ENCODE measurements around the gene C2orf49. TPM values are rescaled to one million over a fixed set of nuclear protein-coding genes. Genes with fewer than 3 reads are reported as not detected.

C2orf49 gene
- total and polyA plus RNA-seq, 10 of the 15 experiments (the other 5 are each of a cell fraction or from before 2014, with no cell fraction given), result 7.2 to 24.2 (median 15.5) TPM

DNA sequence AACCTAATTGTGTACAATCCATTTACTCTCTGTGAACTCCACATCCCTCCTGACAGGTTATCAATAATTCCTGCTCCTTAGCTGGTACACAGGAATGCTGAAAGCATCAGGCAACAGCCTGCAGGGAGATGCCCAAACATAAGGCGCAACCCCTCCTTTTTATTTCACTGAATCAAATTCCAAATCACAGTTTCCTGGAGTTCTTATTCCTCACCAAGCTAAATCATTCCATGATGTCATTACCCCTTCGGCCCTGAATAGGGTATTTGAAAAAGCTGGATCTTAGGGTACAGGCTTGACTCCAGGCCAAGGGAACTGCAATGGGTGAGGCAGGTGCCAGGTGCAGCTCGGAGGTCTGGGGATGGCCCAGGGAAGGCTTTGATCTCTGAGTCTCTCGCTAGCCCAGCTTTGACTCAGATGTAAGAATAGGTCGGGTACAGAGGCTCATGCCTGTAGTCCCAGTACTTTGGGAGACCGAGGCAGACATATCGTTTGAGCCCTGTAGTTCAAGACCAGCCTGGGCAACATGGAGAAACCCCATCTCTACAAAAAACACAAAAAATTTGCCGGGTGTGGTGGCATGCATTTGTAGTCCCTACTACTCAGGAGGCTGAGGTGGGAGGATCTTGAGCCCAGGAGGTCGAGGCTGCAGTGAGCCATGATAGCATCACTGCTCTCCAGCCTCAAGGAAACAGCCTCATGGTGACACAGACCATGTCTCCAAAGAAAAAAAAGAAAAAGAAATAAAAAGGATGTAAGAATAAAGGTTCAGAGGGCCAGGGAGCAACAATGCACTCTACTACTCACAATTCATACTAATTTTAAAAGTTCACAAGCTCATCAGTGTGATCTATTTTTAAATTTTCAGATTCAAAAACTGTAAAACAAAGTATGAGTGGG lies 54.7 kb downstream of the C2orf49 start:
- POLR2A ChIA-PET, result interaction anchor here (0.6 kb wide), 1 partner anchor 81 kb away, joined by 5 read pairs; no protein-coding TSS in a partner anchor
- TF ChIP-seq, protein P1, sequence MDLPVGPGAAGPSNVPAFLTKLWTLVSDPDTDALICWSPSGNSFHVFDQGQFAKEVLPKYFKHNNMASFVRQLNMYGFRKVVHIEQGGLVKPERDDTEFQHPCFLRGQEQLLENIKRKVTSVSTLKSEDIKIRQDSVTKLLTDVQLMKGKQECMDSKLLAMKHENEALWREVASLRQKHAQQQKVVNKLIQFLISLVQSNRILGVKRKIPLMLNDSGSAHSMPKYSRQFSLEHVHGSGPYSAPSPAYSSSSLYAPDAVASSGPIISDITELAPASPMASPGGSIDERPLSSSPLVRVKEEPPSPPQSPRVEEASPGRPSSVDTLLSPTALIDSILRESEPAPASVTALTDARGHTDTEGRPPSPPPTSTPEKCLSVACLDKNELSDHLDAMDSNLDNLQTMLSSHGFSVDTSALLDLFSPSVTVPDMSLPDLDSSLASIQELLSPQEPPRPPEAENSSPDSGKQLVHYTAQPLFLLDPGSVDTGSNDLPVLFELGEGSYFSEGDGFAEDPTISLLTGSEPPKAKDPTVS (IDR thresholded peaks at IDR 0.05; ENCODE audit: low read depth, low read length), result no peak
- TF ChIP-seq EZH2 (IDR thresholded peaks at IDR 0.05; ENCODE audit: borderline replicate concordance, control insufficient read depth, low read depth, low read length), result no peak
- TF ChIP-seq SMC3 (IDR thresholded peaks at IDR 0.05; ENCODE audit: borderline replicate concordance, low read length), result no peak
- TF ChIP-seq, protein P2, sequence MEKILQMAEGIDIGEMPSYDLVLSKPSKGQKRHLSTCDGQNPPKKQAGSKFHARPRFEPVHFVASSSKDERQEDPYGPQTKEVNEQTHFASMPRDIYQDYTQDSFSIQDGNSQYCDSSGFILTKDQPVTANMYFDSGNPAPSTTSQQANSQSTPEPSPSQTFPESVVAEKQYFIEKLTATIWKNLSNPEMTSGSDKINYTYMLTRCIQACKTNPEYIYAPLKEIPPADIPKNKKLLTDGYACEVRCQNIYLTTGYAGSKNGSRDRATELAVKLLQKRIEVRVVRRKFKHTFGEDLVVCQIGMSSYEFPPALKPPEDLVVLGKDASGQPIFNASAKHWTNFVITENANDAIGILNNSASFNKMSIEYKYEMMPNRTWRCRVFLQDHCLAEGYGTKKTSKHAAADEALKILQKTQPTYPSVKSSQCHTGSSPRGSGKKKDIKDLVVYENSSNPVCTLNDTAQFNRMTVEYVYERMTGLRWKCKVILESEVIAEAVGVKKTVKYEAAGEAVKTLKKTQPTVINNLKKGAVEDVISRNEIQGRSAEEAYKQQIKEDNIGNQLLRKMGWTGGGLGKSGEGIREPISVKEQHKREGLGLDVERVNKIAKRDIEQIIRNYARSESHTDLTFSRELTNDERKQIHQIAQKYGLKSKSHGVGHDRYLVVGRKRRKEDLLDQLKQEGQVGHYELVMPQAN (conservative IDR thresholded peaks at IDR 0.05), result no peak
- TF ChIP-seq, protein P3, sequence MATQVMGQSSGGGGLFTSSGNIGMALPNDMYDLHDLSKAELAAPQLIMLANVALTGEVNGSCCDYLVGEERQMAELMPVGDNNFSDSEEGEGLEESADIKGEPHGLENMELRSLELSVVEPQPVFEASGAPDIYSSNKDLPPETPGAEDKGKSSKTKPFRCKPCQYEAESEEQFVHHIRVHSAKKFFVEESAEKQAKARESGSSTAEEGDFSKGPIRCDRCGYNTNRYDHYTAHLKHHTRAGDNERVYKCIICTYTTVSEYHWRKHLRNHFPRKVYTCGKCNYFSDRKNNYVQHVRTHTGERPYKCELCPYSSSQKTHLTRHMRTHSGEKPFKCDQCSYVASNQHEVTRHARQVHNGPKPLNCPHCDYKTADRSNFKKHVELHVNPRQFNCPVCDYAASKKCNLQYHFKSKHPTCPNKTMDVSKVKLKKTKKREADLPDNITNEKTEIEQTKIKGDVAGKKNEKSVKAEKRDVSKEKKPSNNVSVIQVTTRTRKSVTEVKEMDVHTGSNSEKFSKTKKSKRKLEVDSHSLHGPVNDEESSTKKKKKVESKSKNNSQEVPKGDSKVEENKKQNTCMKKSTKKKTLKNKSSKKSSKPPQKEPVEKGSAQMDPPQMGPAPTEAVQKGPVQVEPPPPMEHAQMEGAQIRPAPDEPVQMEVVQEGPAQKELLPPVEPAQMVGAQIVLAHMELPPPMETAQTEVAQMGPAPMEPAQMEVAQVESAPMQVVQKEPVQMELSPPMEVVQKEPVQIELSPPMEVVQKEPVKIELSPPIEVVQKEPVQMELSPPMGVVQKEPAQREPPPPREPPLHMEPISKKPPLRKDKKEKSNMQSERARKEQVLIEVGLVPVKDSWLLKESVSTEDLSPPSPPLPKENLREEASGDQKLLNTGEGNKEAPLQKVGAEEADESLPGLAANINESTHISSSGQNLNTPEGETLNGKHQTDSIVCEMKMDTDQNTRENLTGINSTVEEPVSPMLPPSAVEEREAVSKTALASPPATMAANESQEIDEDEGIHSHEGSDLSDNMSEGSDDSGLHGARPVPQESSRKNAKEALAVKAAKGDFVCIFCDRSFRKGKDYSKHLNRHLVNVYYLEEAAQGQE (IDR thresholded peaks at IDR 0.05; ENCODE audit: low read depth, low read length), result no peak
- TF ChIP-seq IRF4 (IDR thresholded peaks at IDR 0.05; ENCODE audit: low read depth, low read length), result no peak
- no peak for TF ChIP-seq TCF3 (IDR thresholded peaks at IDR 0.05; ENCODE audit: borderline replicate concordance, insufficient read depth, low read depth, low read length)
- no peak for TF ChIP-seq MYB (IDR thresholded peaks at IDR 0.05; ENCODE audit: borderline replicate concordance, low read depth, low read length)
- TF ChIP-seq SREBF2 (IDR thresholded peaks at IDR 0.05; ENCODE audit: low read length), result no peak
- TF ChIP-seq ESRRA (IDR thresholded peaks at IDR 0.05; ENCODE audit: low read length), result no peak
- TF ChIP-seq, protein P4, sequence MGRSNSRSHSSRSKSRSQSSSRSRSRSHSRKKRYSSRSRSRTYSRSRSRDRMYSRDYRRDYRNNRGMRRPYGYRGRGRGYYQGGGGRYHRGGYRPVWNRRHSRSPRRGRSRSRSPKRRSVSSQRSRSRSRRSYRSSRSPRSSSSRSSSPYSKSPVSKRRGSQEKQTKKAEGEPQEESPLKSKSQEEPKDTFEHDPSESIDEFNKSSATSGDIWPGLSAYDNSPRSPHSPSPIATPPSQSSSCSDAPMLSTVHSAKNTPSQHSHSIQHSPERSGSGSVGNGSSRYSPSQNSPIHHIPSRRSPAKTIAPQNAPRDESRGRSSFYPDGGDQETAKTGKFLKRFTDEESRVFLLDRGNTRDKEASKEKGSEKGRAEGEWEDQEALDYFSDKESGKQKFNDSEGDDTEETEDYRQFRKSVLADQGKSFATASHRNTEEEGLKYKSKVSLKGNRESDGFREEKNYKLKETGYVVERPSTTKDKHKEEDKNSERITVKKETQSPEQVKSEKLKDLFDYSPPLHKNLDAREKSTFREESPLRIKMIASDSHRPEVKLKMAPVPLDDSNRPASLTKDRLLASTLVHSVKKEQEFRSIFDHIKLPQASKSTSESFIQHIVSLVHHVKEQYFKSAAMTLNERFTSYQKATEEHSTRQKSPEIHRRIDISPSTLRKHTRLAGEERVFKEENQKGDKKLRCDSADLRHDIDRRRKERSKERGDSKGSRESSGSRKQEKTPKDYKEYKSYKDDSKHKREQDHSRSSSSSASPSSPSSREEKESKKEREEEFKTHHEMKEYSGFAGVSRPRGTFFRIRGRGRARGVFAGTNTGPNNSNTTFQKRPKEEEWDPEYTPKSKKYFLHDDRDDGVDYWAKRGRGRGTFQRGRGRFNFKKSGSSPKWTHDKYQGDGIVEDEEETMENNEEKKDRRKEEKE (IDR thresholded peaks at IDR 0.05), result no peak
- no peak for TF ChIP-seq NFYA (IDR thresholded peaks at IDR 0.05; ENCODE audit: borderline replicate concordance, low read depth, low read length)

More for the DNA sequence above, 54.7 kb downstream of the C2orf49 start:
- peaks cover 0 to 6% of the 10 kb centered on the region in 2 experiments; a peak in 2 of 4 replicates for H3K27me3 ChIP-seq (replicated peaks in 1 of 2; ENCODE audit: control insufficient read depth in 2 of 2, insufficient read depth in 2 of 2, low read length in 1 of 2)
- H2AFZ ChIP-seq (ENCODE audit: control insufficient read depth, low read depth, low read length), result no peak overlapping the region
- no peak overlapping the region for H3K27ac ChIP-seq (ENCODE audit: control insufficient read depth, insufficient read depth)
- no peaks in the 10 kb centered on the region for H3K9me3 ChIP-seq (replicated peaks; ENCODE audit: control insufficient read depth, insufficient read depth, low read length)
- H3K36me3 ChIP-seq (ENCODE audit: control insufficient read depth in 2 of 2, insufficient read depth in 2 of 2, low read length in 1 of 2), result no peaks in the 10 kb centered on the region
- CTCF ChIA-PET, result interaction anchor here (0.6 kb wide), 1 partner anchor 1345 kb away, joined by 3 read pairs; no protein-coding TSS in a partner anchor
- DNase-seq (ENCODE audit: low read depth, low spot score), result no peak
- no peaks in the 10 kb centered on the region for H3K79me2 ChIP-seq (ENCODE audit: control insufficient read depth, insufficient read depth, low read length)
- intact Hi-C loops (cut with micrococcal nuclease; ENCODE audit: unreplicated experiment), result no loop called here
- BruUV-seq (replicated peaks), result no TSS peak
- RAD21 ChIA-PET (ENCODE audit: unreplicated experiment), result no interaction called here
- WGBS (ENCODE audit: insufficient coverage, insufficient replicate concordance, low lambda C conversion rate, missing lambda C conversion rate), result 21% methylated on average over 9 of the region's 9 CpGs
- no peak for FAIRE-seq
- in situ Hi-C loops (cut with MboI), result no loop called here
- no peaks in the 10 kb centered on the region for H3K4me1 ChIP-seq (ENCODE audit: control insufficient read depth, insufficient read depth, low read length)
- no peak overlapping the region for H3K4me3 ChIP-seq
- H3K4me2 ChIP-seq (ENCODE audit: control insufficient read depth, insufficient read depth), result no peak overlapping the region
- SMC1A ChIA-PET (ENCODE audit: uncharacterized antibody, unreplicated experiment), result interaction anchor here (0.7 kb wide), 1 partner anchor 12 kb away, joined by 4 read pairs; no protein-coding TSS in a partner anchor
- no peak for ATAC-seq
- no peak overlapping the region for H3K9ac ChIP-seq (ENCODE audit: control insufficient read depth, insufficient read depth, low read length)
- no peaks in the 10 kb centered on the region for H4K20me1 ChIP-seq (ENCODE audit: control insufficient read depth, insufficient read depth)

All from GM12878 (cell line).